Endothelial cell (in vitro differentiated cells): ENCODE measurements around the gene LCN2. TPM values are rescaled to one million over a fixed set of nuclear protein-coding genes. Genes with fewer than 3 reads are reported as not detected.

Experiments used
- DNase-seq: peaks from one replicate; pipeline ENCODE4 v3.0.0; 2021; ENCODE audit warnings: low spot score
- H3K27ac Mint-ChIP-seq: one replicate; pipeline ENCODE4 v1.8.0; 2021; ENCODE audit warnings: mixed read lengths, inconsistent platforms; ENCODE audit not compliant: unreplicated experiment
- H3K27me3 Mint-ChIP-seq: one replicate; pipeline ENCODE4 v1.8.0; 2021; ENCODE audit warnings: mild to moderate bottlenecking, moderate library complexity, mixed read lengths, inconsistent platforms; ENCODE audit not compliant: unreplicated experiment
- H3K36me3 Mint-ChIP-seq: one replicate; pipeline ENCODE4 v1.8.0; 2021; ENCODE audit warnings: mild to moderate bottlenecking, low read depth, mixed read lengths, inconsistent platforms; ENCODE audit not compliant: unreplicated experiment
- H3K4me1 Mint-ChIP-seq: one replicate; pipeline ENCODE4 v1.8.0; 2021; ENCODE audit warnings: mild to moderate bottlenecking, mixed read lengths, inconsistent platforms; ENCODE audit not compliant: unreplicated experiment
- H3K4me3 Mint-ChIP-seq: one replicate; pipeline ENCODE4 v1.8.0; 2021; ENCODE audit warnings: mild to moderate bottlenecking, mixed read lengths, inconsistent platforms; ENCODE audit not compliant: unreplicated experiment
- H3K9me3 Mint-ChIP-seq: one replicate; pipeline ENCODE4 v1.8.0; 2021; ENCODE audit warnings: mixed read lengths, inconsistent platforms; ENCODE audit not compliant: unreplicated experiment
- CTCF ChIP-seq: fragments of 200-600 bp; sonication (generic); IDR thresholded peaks from one replicate; pipeline ENCODE4 v1.5.0; 2021; ENCODE audit warnings: antibody characterized with exemption; ENCODE audit not compliant: unreplicated experiment
- total RNA-seq: library from RNA; stranded (reverse); fragmentation: NEBNext Ultra II Directional; extraction: Animal tissue kit (Norgen Biotek cat#: 25700); gene quantifications from one replicate; pipeline ENCODE4 v1.2.1, GENCODE V29; 2021; ENCODE audit not compliant: unreplicated experiment

LCN2 gene
- total RNA-seq, 1 donor from 2014 or later = not detected

- no peaks in the 10 kb centered on the region for H3K27me3 Mint-ChIP-seq
- no peak overlapping the region for H3K27ac Mint-ChIP-seq
- DNase-seq = no peak
- TF ChIP-seq CTCF = no peak
- no peaks in the 10 kb centered on the region for H3K4me1 Mint-ChIP-seq
- peak overlapping the region; percentile 11 for H3K4me3 Mint-ChIP-seq
- H3K36me3 Mint-ChIP-seq = peaks cover 37% of the 10 kb centered on the region
- H3K9me3 Mint-ChIP-seq = no peaks in the 10 kb centered on the region
Observed at GRCh38 chr9:128169925-128170324, 20.7 kb downstream of the LCN2 start.

- Mint-ChIP-seq H3K27ac (no peak overlapping the region), H3K36me3 (peaks cover 45% of the 10 kb centered on the region), H3K4me3 (no peak overlapping the region), H3K9me3 (no peaks in the 10 kb centered on the region), H3K4me1 (no peaks in the 10 kb centered on the region), H3K27me3 (no peaks in the 10 kb centered on the region)
- no peak for TF ChIP-seq CTCF
- no peak for DNase-seq
Observed at GRCh38 chr9:128174062-128174461, 24.8 kb downstream of the LCN2 start.

GRCh38 chr9:128175102-128175563 is 25.9 kb downstream of the LCN2 start:
- DNase-seq = no peak
- Mint-ChIP-seq H3K4me1 (no peaks in the 10 kb centered on the region), H3K9me3 (no peaks in the 10 kb centered on the region), H3K4me3 (peak overlapping the region; percentile 32), H3K27ac (no peak overlapping the region), H3K27me3 (no peaks in the 10 kb centered on the region), H3K36me3 (peaks cover 44% of the 10 kb centered on the region)
- no peak for TF ChIP-seq CTCF

GRCh38 chr9:128175726-128176125 is 26.5 kb downstream of the LCN2 start:
- TF ChIP-seq CTCF = no peak
- DNase-seq = no peak
- Mint-ChIP-seq H3K4me1 (no peaks in the 10 kb centered on the region), H3K9me3 (no peaks in the 10 kb centered on the region), H3K36me3 (peaks cover 45% of the 10 kb centered on the region), H3K27ac (no peak overlapping the region), H3K27me3 (no peaks in the 10 kb centered on the region), H3K4me3 (peak overlapping the region; percentile 32)

- Mint-ChIP-seq H3K4me1 (no peaks in the 10 kb centered on the region), H3K4me3 (peak overlapping the region; percentile 37), H3K36me3 (peaks cover 52% of the 10 kb centered on the region), H3K27ac (no peak overlapping the region), H3K9me3 (no peaks in the 10 kb centered on the region), H3K27me3 (peaks cover 4% of the 10 kb centered on the region)
- no peak for TF ChIP-seq CTCF
- DNase-seq = no peak
Observed at GRCh38 chr9:128178806-128179431, 29.7 kb downstream of the LCN2 start.
